Neural progenitor cell (in vitro differentiated cells): Measurements from ENCODE around the gene COMP. TPM values are rescaled to one million over a fixed set of nuclear protein-coding genes. Genes with fewer than 3 reads are reported as not detected.

ENCODE experiments used
- DNase-seq: peaks from one replicate; pipeline ENCODE4 v3.0.0-alpha.2; 2016; ENCODE audit warnings: low spot score
- H2AFZ ChIP-seq: fragments of 200-600 bp; sonication (generic); replicated peaks from 2 replicates; pipeline ENCODE4 v1.6.1; 2016; ENCODE audit warnings: antibody characterized with exemption
- H3F3A ChIP-seq: fragments of 200-600 bp; sonication (generic); 2 replicates; pipeline ENCODE4 v1.6.1; 2016; ENCODE audit warnings: antibody characterized with exemption, low read depth
- H3K27ac ChIP-seq: fragments of 200-600 bp; sonication (generic); 2 replicates; pipeline ENCODE4 v1.5.1; 2016; ENCODE audit warnings: mild to moderate bottlenecking
- H3K27me3 ChIP-seq: fragments of 200-600 bp; sonication (generic); 2 replicates; pipeline ENCODE4 v1.6.1; 2016; ENCODE audit warnings: mild to moderate bottlenecking, moderate library complexity
- H3K36me3 ChIP-seq: fragments of 200-600 bp; sonication (generic); 2 replicates; pipeline ENCODE4 v1.5.1; 2016
- H3K4me1 ChIP-seq: fragments of 200-600 bp; sonication (generic); 2 replicates; pipeline ENCODE4 v1.6.1; 2016; ENCODE audit warnings: mixed run types
- H3K4me2 ChIP-seq: fragments of 200-600 bp; sonication (generic); 2 replicates; pipeline ENCODE4 v1.6.1; 2016
- H3K4me3 ChIP-seq: fragments of 200-600 bp; sonication (generic); 2 replicates; pipeline ENCODE4 v1.5.1; 2016
- H3K79me2 ChIP-seq: fragments of 200-600 bp; sonication (generic); 2 replicates; pipeline ENCODE4 v1.6.1; 2016; ENCODE audit warnings: low read depth
- H3K9ac ChIP-seq: fragments of 200-600 bp; sonication (generic); 2 replicates; pipeline ENCODE4 v1.6.1; 2016
- H3K9me3 ChIP-seq: fragments of 200-600 bp; sonication (generic); 2 replicates; pipeline ENCODE4 v1.5.1; 2016; ENCODE audit warnings: low read depth
- H4K20me1 ChIP-seq: fragments of 200-600 bp; sonication (generic); 2 replicates; pipeline ENCODE4 v1.6.1; 2016; ENCODE audit warnings: low read depth
- H3K27ac Mint-ChIP-seq: 3 replicates; pipeline ENCODE4 v1.8.0; 2021; ENCODE audit warnings: mixed read lengths
- H3K27me3 Mint-ChIP-seq: 2 replicates; pipeline ENCODE4 v1.8.0; 2022; ENCODE audit warnings: low read depth, mild to moderate bottlenecking, inconsistent platforms, moderate library complexity, mixed read lengths; ENCODE audit not compliant: insufficient read depth
- H3K36me3 Mint-ChIP-seq: 3 replicates; pipeline ENCODE4 v1.8.0; 2021; ENCODE audit warnings: mixed read lengths
- H3K4me1 Mint-ChIP-seq: 3 replicates; pipeline ENCODE4 v1.8.0; 2021; ENCODE audit warnings: mixed read lengths
- H3K4me3 Mint-ChIP-seq: 3 replicates; pipeline ENCODE4 v1.8.0; 2021; ENCODE audit warnings: mild to moderate bottlenecking, moderate library complexity, mixed read lengths
- H3K9me3 Mint-ChIP-seq: 3 replicates; pipeline ENCODE4 v1.8.0; 2020; ENCODE audit warnings: mixed read lengths
- EZH2 ChIP-seq: fragments of 200-600 bp; sonication (generic); IDR thresholded peaks from 2 replicates; pipeline ENCODE4 v1.6.1; 2017; ENCODE audit warnings: antibody characterized with exemption, mild to moderate bottlenecking, moderate library complexity
- EZH2phosphoT487 ChIP-seq: fragments of 200-600 bp; sonication (generic); IDR thresholded peaks from 2 replicates; pipeline ENCODE4 v1.6.1; 2017; ENCODE audit warnings: antibody characterized with exemption
- total RNA-seq: library from RNA; depleted of rRNA; stranded (reverse); fragments of >200 nt; gene quantifications from 2 replicates; pipeline ENCODE4 v1.2.3, GENCODE V29; 2015; ENCODE audit warnings: low replicate concordance
- TF ChIP-seq, protein P1 (sequence below): fragments of 200-600 bp; sonication (generic); IDR thresholded peaks from 2 replicates; pipeline ENCODE4 v1.5.1; 2017; ENCODE audit warnings: antibody characterized with exemption, mild to moderate bottlenecking

The COMP gene
- total RNA-seq, 1 donor from 2014 or later, result not detected

- Mint-ChIP-seq H3K27ac (peak overlapping the region; percentile 57), H3K9me3 (no peaks in the 10 kb centered on the region), H3K27me3 (peaks cover 2% of the 10 kb centered on the region), H3K4me3 (no peak overlapping the region), H3K36me3 (peaks cover 10% of the 10 kb centered on the region), H3K4me1 (peaks cover 12% of the 10 kb centered on the region)
- Histone ChIP-seq H4K20me1 (no peaks in the 10 kb centered on the region), H3K4me2 (no peak overlapping the region), H3K9me3 (no peaks in the 10 kb centered on the region), H3K4me3 (no peak overlapping the region), H3K27me3 (no peaks in the 10 kb centered on the region), H3K4me1 (peaks cover 17% of the 10 kb centered on the region), H3F3A (peaks cover 4% of the 10 kb centered on the region), H3K27ac (no peak overlapping the region), H2AFZ (no peak overlapping the region), H3K9ac (no peak overlapping the region), H3K36me3 (no peaks in the 10 kb centered on the region), H3K79me2 (no peaks in the 10 kb centered on the region)
- DNase-seq, result no peak
- TF ChIP-seq, protein P1, sequence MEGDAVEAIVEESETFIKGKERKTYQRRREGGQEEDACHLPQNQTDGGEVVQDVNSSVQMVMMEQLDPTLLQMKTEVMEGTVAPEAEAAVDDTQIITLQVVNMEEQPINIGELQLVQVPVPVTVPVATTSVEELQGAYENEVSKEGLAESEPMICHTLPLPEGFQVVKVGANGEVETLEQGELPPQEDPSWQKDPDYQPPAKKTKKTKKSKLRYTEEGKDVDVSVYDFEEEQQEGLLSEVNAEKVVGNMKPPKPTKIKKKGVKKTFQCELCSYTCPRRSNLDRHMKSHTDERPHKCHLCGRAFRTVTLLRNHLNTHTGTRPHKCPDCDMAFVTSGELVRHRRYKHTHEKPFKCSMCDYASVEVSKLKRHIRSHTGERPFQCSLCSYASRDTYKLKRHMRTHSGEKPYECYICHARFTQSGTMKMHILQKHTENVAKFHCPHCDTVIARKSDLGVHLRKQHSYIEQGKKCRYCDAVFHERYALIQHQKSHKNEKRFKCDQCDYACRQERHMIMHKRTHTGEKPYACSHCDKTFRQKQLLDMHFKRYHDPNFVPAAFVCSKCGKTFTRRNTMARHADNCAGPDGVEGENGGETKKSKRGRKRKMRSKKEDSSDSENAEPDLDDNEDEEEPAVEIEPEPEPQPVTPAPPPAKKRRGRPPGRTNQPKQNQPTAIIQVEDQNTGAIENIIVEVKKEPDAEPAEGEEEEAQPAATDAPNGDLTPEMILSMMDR, result no peak
- TF ChIP-seq EZH2 (no peak), EZH2phosphoT487 (no peak)
These were observed 40.7 kb downstream of the COMP start for GRCh38 chr19:18750295-18750970.

GRCh38 chr19:18749362-18750231, 41.5 kb downstream of the COMP start:
- Mint-ChIP-seq H3K27me3 (peaks cover 2% of the 10 kb centered on the region), H3K36me3 (peaks cover 10% of the 10 kb centered on the region), H3K9me3 (no peaks in the 10 kb centered on the region), H3K4me1 (peaks cover 12% of the 10 kb centered on the region), H3K4me3 (no peak overlapping the region), H3K27ac (peak overlapping the region; percentile 93)
- Histone ChIP-seq H3K79me2 (no peaks in the 10 kb centered on the region), H3K27ac (no peak overlapping the region), H4K20me1 (no peaks in the 10 kb centered on the region), H2AFZ (no peak overlapping the region), H3K9ac (no peak overlapping the region), H3K9me3 (no peaks in the 10 kb centered on the region), H3K4me1 (peaks cover 17% of the 10 kb centered on the region), H3K4me2 (peak overlapping the region; percentile 49), H3K36me3 (no peaks in the 10 kb centered on the region), H3K27me3 (no peaks in the 10 kb centered on the region), H3F3A (peaks cover 4% of the 10 kb centered on the region), H3K4me3 (no peak overlapping the region)
- TF ChIP-seq, protein P1, result no peak
- TF ChIP-seq EZH2, result no peak
- TF ChIP-seq EZH2phosphoT487, result no peak
- DNase-seq, result peak; percentile 42

DNA sequence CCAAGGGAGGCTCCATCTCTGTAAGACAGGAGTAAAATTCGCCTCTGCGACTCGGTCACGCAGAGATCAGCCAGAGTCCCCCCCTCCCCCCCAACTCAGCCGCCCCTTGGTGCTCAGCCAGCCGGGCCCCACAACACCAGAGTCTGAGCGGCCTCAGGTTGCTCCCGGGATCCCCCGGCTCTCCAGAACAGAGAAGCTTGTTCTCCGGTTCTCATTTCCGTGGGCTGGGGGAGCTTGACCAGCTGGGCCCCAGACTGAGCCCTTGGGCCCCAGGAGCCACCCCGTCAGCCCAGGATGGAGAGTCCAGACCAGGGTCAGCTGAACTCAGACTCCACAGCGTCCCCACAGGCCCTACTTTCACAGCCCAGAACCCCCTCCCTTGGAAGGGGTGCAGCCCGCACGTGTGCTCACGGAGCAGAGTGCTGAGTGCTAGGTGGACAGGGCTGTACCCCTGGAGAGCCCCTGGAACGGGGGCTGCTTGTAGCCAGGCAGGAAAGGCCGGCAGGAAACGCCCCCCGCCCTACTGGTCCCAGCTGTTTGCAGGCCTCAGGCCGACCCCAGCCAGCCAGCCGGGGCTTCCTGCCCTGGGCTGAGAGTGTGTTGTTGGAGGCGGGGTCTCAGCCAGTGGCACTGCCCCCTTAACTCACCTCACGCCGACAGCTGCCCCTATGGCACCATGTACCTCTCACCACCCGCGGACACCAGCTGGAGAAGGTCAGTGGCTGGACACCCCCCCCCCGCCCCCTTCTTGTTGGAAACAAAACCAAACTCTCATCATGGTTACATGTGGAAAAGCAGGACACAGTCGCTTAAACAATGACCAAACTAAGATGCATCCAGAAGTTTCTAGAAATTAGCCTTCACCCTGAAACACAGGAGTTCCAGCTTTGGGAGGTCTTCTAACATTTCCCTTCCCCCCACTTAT, 44.4 kb downstream of the COMP start:
- no peak overlapping the region for H3K4me3 Mint-ChIP-seq
- peaks cover 16% of the 10 kb centered on the region for H3K4me1 Mint-ChIP-seq
- peak; percentile 11 for DNase-seq
- no peaks in the 10 kb centered on the region for H3K79me2 ChIP-seq
- no peak overlapping the region for H3K4me3 ChIP-seq
- peaks cover 22% of the 10 kb centered on the region for H3K4me1 ChIP-seq
- H3K9me3 ChIP-seq, result no peaks in the 10 kb centered on the region
- H3K27me3 Mint-ChIP-seq, result no peaks in the 10 kb centered on the region
- H3K36me3 ChIP-seq, result no peaks in the 10 kb centered on the region
- H3F3A ChIP-seq, result peaks cover 4% of the 10 kb centered on the region
- no peak overlapping the region for H2AFZ ChIP-seq
- peaks cover 19% of the 10 kb centered on the region for H4K20me1 ChIP-seq
- TF ChIP-seq EZH2 (no peak), EZH2phosphoT487 (no peak)
- TF ChIP-seq, protein P1, result peak; percentile 3
- H3K27me3 ChIP-seq, result no peaks in the 10 kb centered on the region
- no peak overlapping the region for H3K27ac Mint-ChIP-seq
- H3K27ac ChIP-seq, result no peak overlapping the region
- H3K9me3 Mint-ChIP-seq, result no peaks in the 10 kb centered on the region
- H3K36me3 Mint-ChIP-seq, result peaks cover 3% of the 10 kb centered on the region
- H3K9ac ChIP-seq, result no peak overlapping the region
- peak overlapping the region; percentile 31 for H3K4me2 ChIP-seq
